Stimulated activated CD4-positive, alpha-beta T cell treated with anti-CD3 and anti-CD28 coated beads, Interleukin-15, amount 100 ng/mL, for 48 hours (primary cell): Measurements from ENCODE around the gene UCK2.

Experiments used
- DNase-seq, 2 donors: peaks; one replicate each; pipeline ENCODE4 v3.0.0-alpha.2; 2020; ENCODE audit warnings: low read depth in 2 of 2

UCK2 gene

DNA sequence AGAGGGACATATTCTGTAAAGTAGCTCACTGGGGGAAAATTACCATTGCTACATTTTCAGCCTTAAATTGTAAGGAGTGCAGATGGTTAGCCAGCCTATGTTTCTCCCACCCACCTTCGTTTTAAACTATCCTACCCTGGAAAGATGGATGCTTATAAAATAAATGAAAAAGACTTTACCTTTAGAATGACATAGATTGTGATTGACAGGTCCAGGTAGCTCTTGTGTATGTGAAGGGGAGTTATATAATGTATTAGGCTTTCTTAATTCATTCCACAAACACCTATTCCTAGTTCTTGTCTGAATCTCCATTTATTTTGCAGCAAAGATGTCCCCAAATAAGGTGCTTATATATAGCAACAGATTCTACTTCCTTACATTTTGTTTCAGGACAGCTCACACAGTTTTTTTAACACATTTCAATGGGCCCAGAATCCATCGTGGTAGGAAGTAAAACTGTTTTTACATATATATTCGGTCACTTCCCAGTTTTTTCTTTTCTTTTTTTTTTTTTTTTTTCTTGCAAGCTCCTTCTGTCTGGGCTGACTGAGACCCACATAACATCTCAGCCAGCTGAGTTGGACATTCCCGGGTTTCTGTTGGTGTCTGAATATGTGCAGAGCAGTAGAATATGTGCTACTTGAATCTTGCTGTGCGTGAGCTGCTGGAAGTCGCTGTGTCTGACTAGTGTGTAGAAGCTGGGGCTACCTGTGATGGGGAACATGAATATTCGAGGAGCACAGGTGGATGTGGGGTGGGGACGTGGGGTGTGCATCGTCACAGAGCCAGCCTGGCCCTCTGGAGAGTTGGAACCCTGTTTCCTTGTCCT lies 27.8 kb downstream of the UCK2 start:
- DNase-seq, result no peak

- DNase-seq, result no peak
Observed at GRCh38 chr1:165856021-165856420, 28.6 kb downstream of the UCK2 start.

DNA sequence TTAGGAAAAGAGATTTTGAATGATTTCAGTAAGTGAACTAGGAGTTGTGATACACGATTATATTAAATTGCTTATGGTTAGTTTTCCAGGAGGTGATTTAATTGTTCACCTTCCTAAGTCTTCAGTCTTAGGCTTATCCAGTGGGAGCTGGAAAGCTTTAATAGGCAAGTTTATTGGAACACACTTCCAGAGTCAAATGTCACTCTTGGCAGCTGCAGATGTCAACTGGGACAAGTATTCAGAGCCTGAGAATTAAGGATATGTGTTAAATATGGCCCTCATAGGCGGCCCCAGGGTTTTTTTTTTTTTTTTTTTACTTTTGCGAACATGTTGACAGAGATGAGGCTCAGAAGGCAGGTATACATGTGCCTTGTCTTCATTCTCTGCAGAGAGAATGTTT lies 29.2 kb downstream of the UCK2 start:
- no peak for DNase-seq

- DNase-seq, result no peak
Observed at GRCh38 chr1:165857046-165857801, 29.8 kb downstream of the UCK2 start.

DNA sequence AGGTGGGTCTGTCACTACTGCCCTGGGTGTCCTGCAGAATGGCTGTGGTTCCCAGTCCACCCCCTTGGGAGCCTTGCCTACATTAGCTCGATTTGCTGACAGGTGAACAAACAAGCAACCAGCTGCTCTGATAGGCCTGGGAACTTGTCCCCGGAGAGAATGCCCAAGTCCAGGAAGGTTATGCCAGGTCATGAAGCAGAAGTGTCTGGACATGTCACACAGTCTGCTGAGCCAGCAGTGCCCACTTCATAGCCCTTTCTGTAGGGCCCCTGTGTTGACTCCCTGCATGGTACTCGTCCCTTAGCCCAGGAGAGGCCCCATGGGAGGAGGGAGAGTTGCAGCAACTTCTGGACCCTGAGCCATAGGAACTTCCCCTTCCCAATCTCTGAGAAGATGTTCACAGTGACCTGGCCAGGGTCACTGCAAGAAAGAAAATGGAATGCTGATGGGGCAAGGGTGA lies 31.0 kb downstream of the UCK2 start:
- DNase-seq, result no peak

DNA sequence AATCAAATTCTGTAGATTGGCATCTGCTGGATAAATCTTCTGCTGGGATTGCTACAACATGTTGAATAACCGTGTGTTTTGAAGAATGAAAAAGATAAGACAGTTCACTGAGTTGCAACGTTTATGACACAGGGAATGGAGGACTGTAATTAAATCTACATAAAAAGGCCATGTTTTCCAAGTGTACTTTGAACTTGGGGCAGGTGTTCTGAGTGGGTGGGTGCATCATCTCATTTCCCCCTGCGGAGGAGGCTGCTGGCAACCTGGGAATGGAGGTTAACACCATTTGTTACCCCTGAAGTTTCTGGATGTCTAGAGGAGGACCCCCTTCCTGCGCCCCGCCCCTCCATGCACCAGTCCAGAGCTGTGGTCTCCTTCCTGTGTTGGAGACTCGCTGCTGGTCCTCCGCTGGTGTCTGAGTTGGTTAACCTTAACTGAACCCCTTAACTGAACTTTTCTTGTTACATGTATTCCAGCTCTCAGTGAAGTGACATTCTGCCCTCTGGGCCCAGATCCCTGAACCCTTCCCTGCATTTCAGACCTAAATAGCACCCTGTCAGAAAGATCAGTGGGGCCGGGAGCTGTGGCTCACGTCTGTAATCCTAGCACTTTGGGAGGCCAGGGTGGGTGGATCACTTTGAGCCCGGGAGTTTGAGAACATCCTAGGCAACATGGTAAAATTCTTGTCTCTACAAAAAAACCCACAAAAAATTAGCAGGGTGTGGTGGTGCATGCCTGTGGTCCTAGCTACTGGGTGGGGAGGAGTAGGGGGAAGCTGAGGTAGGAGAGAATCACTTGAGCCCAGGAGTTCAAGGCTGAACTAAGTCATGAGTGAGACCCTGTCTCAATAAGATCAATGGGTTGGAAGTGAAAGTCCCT lies 31.8 kb downstream of the UCK2 start:
- no peak for DNase-seq

DNA sequence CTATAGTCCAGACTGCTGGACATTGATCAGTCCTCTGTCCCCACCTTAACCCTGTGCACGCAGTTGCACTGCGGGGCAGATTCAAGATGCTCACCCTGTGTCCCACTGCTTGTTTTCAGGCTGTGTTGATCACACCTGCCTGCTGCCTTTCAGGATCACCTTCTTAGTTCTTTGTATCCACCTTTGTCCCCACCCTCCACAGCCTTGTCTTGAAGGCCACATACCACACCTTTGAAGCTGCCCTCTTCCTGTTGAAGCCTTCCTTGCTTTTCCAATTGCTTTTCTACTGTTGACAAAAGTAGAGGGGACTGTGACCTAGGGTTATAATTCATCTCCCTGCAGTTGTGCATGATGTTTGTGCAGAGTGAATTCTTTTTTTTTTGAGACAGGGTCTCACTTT lies 32.7 kb downstream of the UCK2 start:
- no peak for DNase-seq

GRCh38 chr1:165861911-165862310 lies 34.5 kb downstream of the UCK2 start:
- DNase-seq, result no peak

GRCh38 chr1:165862448-165862847 lies 35.0 kb downstream of the UCK2 start:
- no peak for DNase-seq

GRCh38 chr1:165863346-165863745 lies 35.9 kb downstream of the UCK2 start:
- DNase-seq, result no peak

- DNase-seq, result no peak
Observed at GRCh38 chr1:165865633-165866340, 38.4 kb downstream of the UCK2 start.

DNA sequence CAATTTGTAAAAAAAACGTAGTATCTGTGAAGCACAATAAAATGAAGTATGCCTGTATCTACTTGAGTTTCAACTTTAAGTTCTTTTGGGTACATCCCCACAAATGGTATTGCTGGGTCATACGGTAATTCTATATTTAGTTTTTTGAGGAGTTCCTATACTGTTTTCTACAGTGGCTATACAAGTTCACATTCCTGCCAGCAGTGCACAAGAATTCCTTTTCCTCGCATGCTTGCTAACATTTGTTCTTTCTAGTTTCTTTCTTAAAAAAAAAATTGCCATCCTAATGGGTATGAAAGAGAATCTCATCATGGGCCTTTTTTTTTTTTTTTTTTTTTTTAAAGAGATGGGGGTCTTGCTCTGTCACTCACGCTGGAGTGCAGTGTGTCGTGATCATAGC lies 41.9 kb downstream of the UCK2 start:
- DNase-seq, result no peak

GRCh38 chr1:165871311-165872067 lies 44.1 kb downstream of the UCK2 start:
- peak; percentile 18 to 40 for DNase-seq

DNA sequence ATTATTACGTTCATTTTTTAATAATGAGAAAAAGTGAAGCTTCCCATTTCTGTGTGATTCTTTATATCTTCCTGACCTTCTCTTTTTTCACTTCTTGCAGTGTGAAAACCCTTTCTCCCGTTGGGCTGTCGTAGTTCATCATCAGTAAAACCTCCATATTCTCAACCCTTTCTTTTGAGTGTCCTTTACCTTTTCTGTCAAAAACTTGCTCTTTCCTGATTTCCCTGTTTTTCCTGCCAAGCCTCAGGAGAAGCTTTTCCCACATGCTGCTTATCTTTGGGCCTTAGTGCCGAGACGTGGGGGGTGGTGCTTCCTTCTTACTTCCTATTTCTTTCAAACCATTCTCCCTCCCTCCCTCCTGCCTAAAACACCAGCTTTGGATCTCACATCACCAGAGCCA lies 46.1 kb downstream of the UCK2 start:
- no peak for DNase-seq

DNA sequence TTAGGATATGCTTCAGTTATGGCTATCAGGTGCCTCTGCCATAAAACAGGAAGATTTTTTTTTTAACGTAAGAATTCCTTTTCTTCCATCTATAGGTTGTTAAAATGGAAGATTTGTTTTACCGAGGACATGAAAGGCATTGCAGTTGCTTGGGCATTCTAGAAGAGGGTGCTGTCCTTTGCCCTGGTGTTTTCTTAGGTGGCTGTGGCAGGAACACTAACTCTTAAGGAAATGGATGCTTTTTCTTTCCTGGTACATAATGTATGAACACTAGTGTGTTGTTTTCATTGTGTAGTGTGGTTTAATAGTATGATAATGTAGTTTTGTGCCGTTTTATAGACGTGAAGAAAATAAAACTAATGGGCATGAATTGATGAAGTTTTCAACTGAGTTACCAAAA lies 47.2 kb downstream of the UCK2 start:
- DNase-seq, result no peak

DNA sequence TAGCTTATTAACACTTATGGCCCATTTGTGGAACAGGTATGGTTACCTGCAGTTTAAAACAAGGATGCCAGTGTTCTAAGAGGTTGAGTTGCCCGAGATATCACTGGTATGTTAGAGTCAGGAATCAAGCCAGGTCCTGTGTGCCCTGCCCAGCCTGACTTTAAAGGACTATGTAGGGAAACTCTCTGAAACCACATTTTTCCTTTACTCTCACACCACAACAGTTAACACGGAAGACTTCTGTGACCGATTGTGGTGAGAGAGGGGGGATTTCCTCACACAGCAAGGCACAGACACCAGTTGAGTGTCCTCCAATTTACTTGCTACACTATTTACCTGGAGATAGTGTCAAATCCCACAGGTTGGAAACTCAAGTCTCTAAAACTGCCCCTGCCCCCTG lies 47.8 kb downstream of the UCK2 start:
- no peak for DNase-seq

GRCh38 chr1:165875604-165876003 lies 48.2 kb downstream of the UCK2 start:
- DNase-seq, result no peak

GRCh38 chr1:165876121-165876520 lies 48.7 kb downstream of the UCK2 start:
- no peak for DNase-seq

DNA sequence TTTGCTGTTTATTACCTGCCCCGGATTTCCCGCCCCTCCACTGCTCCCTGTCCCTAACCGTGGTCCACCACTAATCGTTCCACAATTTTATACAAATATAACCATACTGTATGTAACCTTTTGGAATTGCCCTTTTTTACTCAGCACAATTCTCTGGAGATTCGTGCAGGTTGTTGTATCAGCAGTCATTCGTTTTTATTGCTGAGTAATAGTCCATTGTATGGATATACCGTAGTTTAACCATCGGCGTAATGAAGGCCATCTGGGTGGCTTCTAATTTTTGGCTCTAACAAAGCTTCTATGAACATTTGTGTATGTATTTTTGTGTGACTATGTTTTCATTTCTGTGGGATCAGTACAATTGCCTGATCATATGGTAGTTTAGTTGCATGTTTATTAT lies 50.0 kb downstream of the UCK2 start:
- no peak for DNase-seq

DNA sequence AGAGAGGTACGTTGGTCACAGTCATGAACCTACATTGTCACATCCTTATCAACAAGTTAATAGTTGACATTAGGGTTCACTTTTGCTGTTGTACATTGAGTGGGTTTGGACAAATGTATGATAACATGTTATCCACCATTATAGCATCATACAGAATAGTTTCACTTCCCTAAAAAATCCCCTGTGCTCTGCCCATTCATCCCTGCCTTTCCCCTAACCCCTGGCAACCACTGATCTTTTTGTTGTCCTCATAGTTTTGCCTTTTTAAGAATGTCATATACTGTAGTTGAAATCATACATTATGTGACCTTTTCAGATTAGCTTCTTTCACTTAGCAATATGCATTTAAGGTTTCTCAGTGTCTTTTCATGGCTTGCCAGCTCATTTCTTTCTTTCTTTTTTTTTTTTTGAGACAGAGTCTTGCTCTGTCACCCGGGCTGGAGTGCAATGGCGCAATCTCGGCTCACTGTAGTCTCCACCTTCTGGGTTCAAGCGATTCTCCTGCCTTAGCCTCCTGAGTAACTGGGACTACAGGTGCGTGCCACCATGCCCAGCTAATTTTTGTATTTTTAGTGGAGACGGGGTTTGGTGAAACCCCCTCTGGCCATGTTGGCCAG lies 50.6 kb downstream of the UCK2 start:
- no peak for DNase-seq
